Ectodermal cell (in vitro differentiated cells): ENCODE results near the gene DRD2.

Source experiments
- H3K27ac ChIP-seq: 2 replicates; pipeline ENCODE4 v1.7.0; 2013; ENCODE audit warnings: mild to moderate bottlenecking, low read depth, low read length; ENCODE audit not compliant: insufficient read depth, poor library complexity, severe bottlenecking
- H3K27me3 ChIP-seq: 2 replicates; pipeline ENCODE4 v1.7.0; 2013; ENCODE audit warnings: mild to moderate bottlenecking, low read length; ENCODE audit not compliant: insufficient read depth, control insufficient read depth, poor library complexity, severe bottlenecking
- H3K36me3 ChIP-seq: one replicate; pipeline ENCODE4 v1.7.0; 2013; ENCODE audit warnings: low read length; ENCODE audit not compliant: control insufficient read depth, insufficient read depth
- H3K4me1 ChIP-seq: one replicate; pipeline ENCODE4 v1.7.0; 2013; ENCODE audit warnings: low read length; ENCODE audit not compliant: control insufficient read depth, insufficient read depth
- H3K4me3 ChIP-seq: 2 replicates; pipeline ENCODE4 v1.7.0; 2013; ENCODE audit warnings: low read depth, low read length, control low read depth; ENCODE audit not compliant: insufficient read depth
- H3K9me3 ChIP-seq: 2 replicates; pipeline ENCODE4 v1.7.0; 2013; ENCODE audit warnings: mild to moderate bottlenecking, low read length, moderate library complexity; ENCODE audit not compliant: control insufficient read depth
- WGBS, 2 experiments: methylation state at CpG; one replicate each; pipeline ENCODE4 v1.1.7; 2013; ENCODE audit warnings: missing lambda C conversion rate in 2 of 2; 5-methylcytosine and 5-hydroxymethylcytosine counted together

Gene DRD2

DNA sequence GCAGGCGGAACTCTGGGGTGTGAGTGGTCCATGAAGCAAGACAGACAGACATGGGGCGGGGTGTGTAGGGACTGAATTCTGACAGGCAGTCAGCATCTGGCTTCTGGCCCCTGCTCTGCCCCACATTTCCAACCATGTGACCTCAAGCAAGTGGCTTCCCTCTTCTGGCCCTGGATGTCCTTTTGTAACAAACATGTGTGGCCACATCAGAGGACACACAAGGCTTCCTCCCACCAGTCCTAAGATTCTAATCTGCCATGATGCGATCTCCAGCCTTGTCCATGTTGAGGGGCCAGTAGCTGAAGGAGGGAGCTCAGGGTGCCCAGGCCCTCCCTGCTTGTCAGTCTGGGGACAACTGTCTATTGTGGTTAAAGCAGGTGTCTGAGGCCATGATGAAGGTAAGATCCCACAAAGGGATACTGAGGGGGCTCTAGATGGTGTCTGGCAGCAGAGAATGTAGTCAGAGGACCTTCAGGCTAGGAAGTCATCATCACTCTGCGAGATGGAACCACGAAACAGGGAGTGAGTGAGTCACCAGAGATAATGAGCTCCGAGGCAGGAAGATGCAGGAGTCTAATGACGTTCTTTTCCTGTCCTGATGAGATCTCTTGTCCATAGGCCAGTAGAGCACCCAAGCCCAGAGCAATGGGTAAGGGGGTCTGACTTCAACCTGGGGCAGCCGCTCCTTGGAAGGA, 27.4 kb downstream of the DRD2 start:
- Histone ChIP-seq H3K4me3 (no peak overlapping the region), H3K4me1 (no peaks in the 10 kb centered on the region), H3K27me3 (no peaks in the 10 kb centered on the region), H3K36me3 (no peaks in the 10 kb centered on the region), H3K27ac (no peak overlapping the region), H3K9me3 (no peaks in the 10 kb centered on the region)
- WGBS, 2 experiments: 93 to 96% methylated on average over 8 of the region's 8 CpGs

DNA sequence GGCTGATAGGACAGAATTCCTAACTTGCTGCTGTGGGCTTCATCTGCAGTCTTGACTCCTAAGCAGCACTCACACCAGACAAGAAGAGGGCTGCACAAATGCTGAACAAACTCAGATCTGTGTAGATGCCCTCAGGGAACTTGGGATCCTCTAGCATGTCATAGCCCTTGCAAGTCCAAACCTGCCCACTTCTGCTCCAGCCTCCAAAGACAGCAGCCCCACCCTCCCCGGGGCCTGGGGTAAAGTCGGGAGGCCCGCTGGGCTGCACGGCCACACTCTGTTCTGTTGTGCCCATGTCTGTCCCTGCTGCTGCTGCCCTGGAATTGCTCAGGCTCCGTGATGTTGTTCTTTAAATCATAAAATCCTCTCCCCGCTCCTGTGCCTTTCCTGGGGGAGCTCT, 28.3 kb downstream of the DRD2 start:
- no peaks in the 10 kb centered on the region for H3K4me1 ChIP-seq
- no peak overlapping the region for H3K4me3 ChIP-seq
- H3K9me3 ChIP-seq: no peaks in the 10 kb centered on the region
- no peaks in the 10 kb centered on the region for H3K36me3 ChIP-seq
- H3K27me3 ChIP-seq: no peaks in the 10 kb centered on the region
- no peak overlapping the region for H3K27ac ChIP-seq
- WGBS, 2 experiments: 85 to 86% methylated on average over 6 of the region's 6 CpGs

DNA sequence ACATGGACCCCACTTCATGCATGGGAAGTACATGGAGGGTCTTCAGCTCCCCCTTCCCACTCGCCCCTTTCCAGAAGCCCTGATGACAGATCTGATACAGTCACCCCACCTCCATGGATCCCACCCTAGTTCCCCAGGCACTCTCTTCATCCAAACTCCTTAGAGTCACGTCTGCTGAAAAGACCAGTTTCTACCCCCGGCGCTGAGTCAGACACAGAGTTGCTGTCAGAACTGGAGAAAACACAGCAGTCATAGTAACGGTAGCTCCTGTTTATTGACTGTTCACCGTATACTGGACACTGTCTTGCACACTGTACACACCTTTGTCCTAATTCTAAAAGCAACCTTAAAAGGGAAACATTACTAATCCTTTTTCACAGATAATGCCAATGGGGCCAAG, 29.1 kb downstream of the DRD2 start:
- no peaks in the 10 kb centered on the region for H3K4me1 ChIP-seq
- WGBS, 2 experiments: 91 to 95% methylated on average over 6 of the region's 6 CpGs

DNA sequence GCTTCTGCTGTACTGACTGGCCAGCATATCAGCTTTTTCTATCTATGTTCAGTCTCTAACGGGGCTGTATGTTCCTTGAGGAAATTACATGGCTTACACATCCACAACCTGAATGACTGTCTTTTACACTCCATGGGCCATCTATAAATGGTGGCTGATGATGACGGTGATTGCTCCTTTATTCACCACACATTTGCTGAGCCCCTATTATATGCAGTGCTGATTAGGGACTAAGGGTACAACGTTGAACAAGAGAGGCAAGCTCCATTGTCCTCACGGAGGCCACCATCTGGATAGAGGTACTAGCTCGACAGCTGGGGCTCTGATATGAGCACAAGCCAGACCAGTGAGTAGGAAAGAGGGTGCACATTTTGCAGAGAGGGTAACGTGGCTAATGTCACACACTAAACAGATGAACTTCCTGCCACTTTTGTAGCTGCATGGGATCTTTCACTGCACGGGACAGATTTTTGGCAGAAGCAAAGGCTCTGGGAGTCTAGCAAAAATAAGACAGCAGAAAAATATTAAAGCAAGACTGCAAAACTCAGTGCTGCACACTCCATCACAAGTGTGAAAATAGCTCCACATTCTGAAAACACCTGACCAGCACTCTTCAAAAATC, 30.6 kb downstream of the DRD2 start:
- H3K36me3 ChIP-seq: no peaks in the 10 kb centered on the region
- H3K4me3 ChIP-seq: no peak overlapping the region
- H3K27me3 ChIP-seq: no peaks in the 10 kb centered on the region
- H3K9me3 ChIP-seq: no peaks in the 10 kb centered on the region
- 91 to 92% methylated on average over 7 of the region's 7 CpGs for WGBS, 2 experiments
- H3K4me1 ChIP-seq: no peaks in the 10 kb centered on the region
- H3K27ac ChIP-seq: no peak overlapping the region

More for the DNA sequence above, 29.1 kb downstream of the DRD2 start:
- Histone ChIP-seq H3K36me3 (no peaks in the 10 kb centered on the region), H3K27me3 (no peaks in the 10 kb centered on the region), H3K4me3 (no peak overlapping the region), H3K9me3 (no peaks in the 10 kb centered on the region), H3K27ac (no peak overlapping the region)

DNA sequence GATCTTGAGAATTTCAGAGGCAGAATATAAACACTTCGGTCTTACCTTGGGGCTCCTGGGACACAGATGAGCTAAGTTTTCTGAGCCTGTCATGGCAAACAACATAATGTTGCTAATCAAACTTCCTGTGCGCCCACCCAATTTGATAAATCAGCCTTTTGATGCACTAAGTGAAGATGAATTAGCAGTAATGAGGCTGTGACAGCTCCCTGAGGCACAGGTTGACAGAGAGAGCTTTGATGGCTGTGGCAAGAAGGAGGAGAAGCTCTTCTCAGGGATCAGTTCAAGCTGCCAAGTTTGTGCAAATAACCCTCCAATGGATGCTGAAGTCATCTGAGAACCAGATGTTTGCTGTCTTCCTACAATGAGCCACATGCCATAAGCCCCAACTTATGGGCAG, 34.4 kb downstream of the DRD2 start:
- Histone ChIP-seq H3K4me3 (no peak overlapping the region), H3K4me1 (no peaks in the 10 kb centered on the region)
- WGBS, 2 experiments: 90 to 96% methylated on average over 2 of the region's 2 CpGs

DNA sequence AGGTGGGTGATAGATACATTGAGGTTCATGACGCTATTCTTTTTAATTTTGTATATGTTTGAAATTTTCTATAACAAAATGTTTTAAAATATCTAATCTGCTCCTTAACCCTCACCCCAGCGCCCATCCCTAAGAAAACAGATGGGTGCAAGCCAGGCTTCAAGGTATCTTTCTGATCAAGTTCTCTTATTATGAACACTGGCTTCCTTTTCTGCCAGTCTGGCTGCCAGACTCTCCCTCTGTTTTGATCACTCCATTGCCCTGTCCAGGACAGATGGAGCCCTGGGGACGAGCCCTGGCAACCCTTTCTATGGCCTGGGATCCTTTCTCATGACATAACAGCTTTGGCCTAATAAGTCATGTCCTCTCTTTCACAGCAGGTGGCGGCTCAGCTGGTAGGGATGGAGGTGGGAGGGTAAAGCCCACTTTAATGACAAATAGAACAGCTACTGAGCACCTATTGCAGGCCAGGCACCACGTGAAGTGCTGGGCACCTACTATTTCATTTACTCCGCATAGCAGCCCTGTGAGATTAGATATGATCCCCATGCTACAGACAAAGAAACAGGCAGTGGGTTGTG, 38.4 kb downstream of the DRD2 start:
- WGBS, 2 experiments: 80 to 86% methylated on average over 5 of the region's 6 CpGs
- H3K27me3 ChIP-seq: no peaks in the 10 kb centered on the region
- H3K4me3 ChIP-seq: no peak overlapping the region
- no peaks in the 10 kb centered on the region for H3K4me1 ChIP-seq
- no peak overlapping the region for H3K27ac ChIP-seq
- H3K36me3 ChIP-seq: no peaks in the 10 kb centered on the region
- H3K9me3 ChIP-seq: no peaks in the 10 kb centered on the region

More for the DNA sequence above, 34.4 kb downstream of the DRD2 start:
- Histone ChIP-seq H3K27me3 (no peaks in the 10 kb centered on the region), H3K9me3 (no peaks in the 10 kb centered on the region), H3K27ac (no peak overlapping the region), H3K36me3 (no peaks in the 10 kb centered on the region)

DNA sequence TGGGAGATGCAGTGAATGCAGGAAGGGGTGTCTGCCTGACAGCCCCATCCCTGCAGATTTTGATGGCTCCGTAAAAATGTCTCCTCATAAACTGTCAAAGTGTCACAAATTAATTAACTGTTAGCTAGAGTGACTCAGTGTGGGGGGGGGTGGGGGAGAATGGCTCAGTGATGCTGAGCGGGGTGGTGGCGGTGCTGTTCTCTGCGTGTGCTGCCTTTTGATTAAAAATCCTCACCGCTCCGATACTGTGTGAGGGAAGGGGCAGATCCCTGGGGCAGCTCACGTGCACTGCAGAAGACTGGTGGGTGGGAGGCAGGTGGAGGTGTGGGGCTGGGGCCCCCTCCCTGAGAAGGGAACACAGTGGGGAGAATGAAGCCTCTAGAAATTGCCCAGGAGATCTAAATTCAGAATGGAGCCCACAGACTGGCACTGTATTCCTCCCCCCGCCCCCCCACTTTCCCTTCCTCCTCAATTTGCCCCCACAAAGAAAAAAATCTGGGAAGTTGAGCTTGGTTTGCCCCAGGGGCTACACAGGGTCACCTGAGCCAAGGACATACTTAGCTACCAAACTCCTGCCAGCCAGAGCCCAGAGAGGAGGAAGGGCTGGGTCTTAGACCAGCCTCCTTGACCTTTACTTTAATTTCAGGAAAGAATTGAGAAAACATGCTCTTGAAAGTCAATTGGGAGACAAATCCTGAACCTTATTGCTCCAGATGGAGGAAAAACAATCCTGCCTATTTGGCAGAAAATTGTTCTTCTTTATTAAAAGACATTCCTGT, 39.8 kb downstream of the DRD2 start:
- Histone ChIP-seq H3K9me3 (no peaks in the 10 kb centered on the region), H3K27me3 (no peaks in the 10 kb centered on the region), H3K36me3 (no peaks in the 10 kb centered on the region), H3K4me3 (no peak overlapping the region), H3K4me1 (no peaks in the 10 kb centered on the region), H3K27ac (no peak overlapping the region)
- WGBS, 2 experiments: 86 to 87% methylated on average over 8 of the region's 8 CpGs

DNA sequence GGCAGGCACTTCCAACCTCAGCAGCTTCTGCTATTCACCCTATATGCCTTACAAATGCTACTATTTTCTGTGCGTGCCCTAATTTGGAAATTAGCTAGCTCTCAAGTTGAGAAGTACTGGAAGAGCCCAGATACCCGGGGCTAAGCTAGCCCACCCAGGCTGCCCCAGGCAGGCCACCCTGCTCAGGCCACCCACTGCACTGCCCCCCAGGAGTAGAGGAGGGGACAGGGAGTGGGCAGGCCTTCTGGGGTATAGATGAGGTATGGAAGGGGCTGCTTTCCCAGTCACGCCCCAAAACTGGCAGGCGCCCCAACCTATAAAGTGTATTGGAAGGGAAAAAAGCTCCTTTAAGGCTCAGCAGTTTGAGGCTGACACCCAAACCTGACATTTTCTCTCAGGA, 43.5 kb downstream of the DRD2 start:
- Histone ChIP-seq H3K9me3 (no peaks in the 10 kb centered on the region), H3K4me3 (no peak overlapping the region), H3K36me3 (no peaks in the 10 kb centered on the region), H3K27me3 (no peaks in the 10 kb centered on the region), H3K27ac (no peak overlapping the region), H3K4me1 (no peaks in the 10 kb centered on the region)
- WGBS, 2 experiments: 93 to 95% methylated on average over 4 of the region's 4 CpGs

DNA sequence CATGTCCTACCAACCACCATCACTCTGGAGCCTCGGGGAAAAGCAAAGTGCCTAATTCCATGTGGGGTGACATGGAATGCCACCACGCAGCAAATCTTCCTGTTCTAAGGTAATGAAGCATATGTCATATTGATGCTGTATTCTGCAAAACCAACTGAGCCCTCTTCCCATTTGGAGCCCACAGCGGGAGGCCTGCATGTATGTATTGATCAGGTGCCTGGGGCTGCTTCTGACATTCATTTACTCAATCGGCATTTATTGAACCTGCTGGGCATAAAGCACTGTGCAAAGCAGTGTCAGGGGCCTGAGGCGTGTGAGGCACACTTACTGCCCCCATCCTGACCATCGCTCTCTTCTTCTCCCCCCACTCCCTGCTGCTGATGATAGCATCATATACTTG, 48.5 kb downstream of the DRD2 start:
- Histone ChIP-seq H3K4me3 (no peak overlapping the region), H3K27ac (no peak overlapping the region), H3K36me3 (no peaks in the 10 kb centered on the region), H3K27me3 (no peaks in the 10 kb centered on the region), H3K9me3 (no peaks in the 10 kb centered on the region), H3K4me1 (no peaks in the 10 kb centered on the region)
- WGBS, 2 experiments: 94 to 95% methylated on average over 5 of the region's 6 CpGs

DNA sequence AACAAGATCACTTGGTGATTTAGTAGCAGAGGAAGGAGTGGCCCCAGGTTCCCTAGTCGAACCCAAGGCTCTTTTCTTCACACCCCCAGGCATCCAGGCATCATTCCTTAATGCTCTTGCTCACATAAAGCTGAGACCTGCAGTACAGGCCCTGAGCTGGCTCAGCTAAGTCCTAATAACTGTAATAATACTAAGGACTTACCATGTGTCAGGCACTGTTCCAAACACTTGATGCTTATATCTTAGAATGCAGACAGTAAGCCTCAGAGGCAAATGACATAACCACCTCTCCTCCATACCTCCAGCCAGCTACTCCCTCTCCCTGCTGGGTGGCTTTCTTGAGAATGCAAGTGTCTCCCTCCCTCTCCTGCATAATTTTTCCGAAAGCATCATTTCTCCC, 54.4 kb downstream of the DRD2 start:
- no peaks in the 10 kb centered on the region for H3K36me3 ChIP-seq
- 40 to 46% methylated on average over 2 of the region's 2 CpGs for WGBS, 2 experiments
- no peaks in the 10 kb centered on the region for H3K4me1 ChIP-seq
- H3K9me3 ChIP-seq: no peaks in the 10 kb centered on the region
- H3K27me3 ChIP-seq: no peaks in the 10 kb centered on the region
- no peak overlapping the region for H3K27ac ChIP-seq
- no peak overlapping the region for H3K4me3 ChIP-seq
